Gastrocnemius medialis (tissue), 4 donors: ENCODE measurements around the gene DCAF12. TPM values are rescaled to one million over a fixed set of nuclear protein-coding genes. Genes with fewer than 3 reads are reported as not detected.

Experiments used
- ATAC-seq, 2 donors: fragments of 150-250 bp; one replicate each; pipeline ENCODE4 v1.9.1; 2016
- DNase-seq, 2 donors: peaks; one replicate each; pipeline ENCODE4 v3.0.0-alpha.2; 2019
- H3K27ac ChIP-seq, 4 donors: fragments of 200-600 bp; sonication (generic); 1 replicate in 1 of 4; 2 replicates in 3 of 4; pipeline ENCODE4 v1.5.1; 2016 to 2018; ENCODE audit warnings: mild to moderate bottlenecking in 2 of 4, moderate library complexity in 1 of 4
- H3K27me3 ChIP-seq, 3 donors: fragments of 200-600 bp; sonication (generic) in 2 of 3; 1 replicate in 1 of 3; 2 replicates in 2 of 3; pipeline versions ENCODE4 v1.5.1 to v1.6.0; 2016 to 2019; ENCODE audit warnings: mild to moderate bottlenecking in 1 of 3, moderate library complexity in 1 of 3
- H3K36me3 ChIP-seq, 2 donors: fragments of 200-600 bp; sonication (generic) in 1 of 2; one replicate each; pipeline ENCODE4 v1.5.1; 2017 to 2018
- H3K4me1 ChIP-seq, 2 donors: fragments of 200-600 bp; sonication (generic) in 1 of 2; one replicate each; pipeline ENCODE4 v1.5.1; 2016 to 2017; ENCODE audit warnings: mild to moderate bottlenecking in 2 of 2
- H3K4me3 ChIP-seq, 4 donors: fragments of 200-600 bp; sonication (generic) in 3 of 4; 1 replicate in 1 of 4; 2 replicates in 3 of 4; pipeline ENCODE4 v1.5.1; 2016 to 2019; ENCODE audit warnings: mild to moderate bottlenecking in 2 of 4
- H3K9me3 ChIP-seq, 3 donors: fragments of 200-600 bp; sonication (generic) in 2 of 3; 1 replicate in 1 of 3; 2 replicates in 2 of 3; pipeline ENCODE4 v1.5.1; 2016 to 2019
- POLR2A ChIP-seq, 2 donors: fragments of 450-650 bp; IDR thresholded peaks; one replicate each; pipeline ENCODE4 v1.6.1; 2017; ENCODE audit warnings: antibody characterized with exemption in 2 of 2, mild to moderate bottlenecking in 2 of 2, moderate library complexity in 2 of 2
- in situ Hi-C, 4 donors: fragments of 200-750 bp; cut with MboI; loops; one replicate each; pipeline versions ENCODE4 v1.15.0 to v1.8.0; 2017; ENCODE audit warnings: low sequenced_read_pairs in 4 of 4
- intact Hi-C: fragments of 100-400 bp; cut with DNase I; formaldehyde crosslinking; loops from one replicate; pipeline ENCODE4 v1.15.1; 2023; ENCODE audit warnings: low total_unique reads
- total RNA-seq, 4 donors: library from RNA; depleted of rRNA; stranded (reverse); fragments of >200 nt; gene quantifications; one replicate each; pipeline versions ENCODE4 v1.1.0 to v1.2.3, GENCODE V29; 2016
- TF ChIP-seq, protein P1 (sequence below), 5 experiments: fragments of 450-650 bp in 3 of 5; fragments of 200-600 bp in 2 of 5; sonication (generic) in 2 of 5; IDR thresholded peaks in 4 of 5; conservative IDR thresholded peaks in 1 of 5; 1 replicate in 4 of 5; 2 replicates in 1 of 5; pipeline ENCODE4 v1.5.1; 2016 to 2019; ENCODE audit warnings: antibody characterized with exemption in 5 of 5, mild to moderate bottlenecking in 3 of 5, moderate library complexity in 3 of 5

The DCAF12 gene
- total RNA-seq = 10 to 100 TPM; 19.4 to 33.7 (median 26.7) TPM

DNA sequence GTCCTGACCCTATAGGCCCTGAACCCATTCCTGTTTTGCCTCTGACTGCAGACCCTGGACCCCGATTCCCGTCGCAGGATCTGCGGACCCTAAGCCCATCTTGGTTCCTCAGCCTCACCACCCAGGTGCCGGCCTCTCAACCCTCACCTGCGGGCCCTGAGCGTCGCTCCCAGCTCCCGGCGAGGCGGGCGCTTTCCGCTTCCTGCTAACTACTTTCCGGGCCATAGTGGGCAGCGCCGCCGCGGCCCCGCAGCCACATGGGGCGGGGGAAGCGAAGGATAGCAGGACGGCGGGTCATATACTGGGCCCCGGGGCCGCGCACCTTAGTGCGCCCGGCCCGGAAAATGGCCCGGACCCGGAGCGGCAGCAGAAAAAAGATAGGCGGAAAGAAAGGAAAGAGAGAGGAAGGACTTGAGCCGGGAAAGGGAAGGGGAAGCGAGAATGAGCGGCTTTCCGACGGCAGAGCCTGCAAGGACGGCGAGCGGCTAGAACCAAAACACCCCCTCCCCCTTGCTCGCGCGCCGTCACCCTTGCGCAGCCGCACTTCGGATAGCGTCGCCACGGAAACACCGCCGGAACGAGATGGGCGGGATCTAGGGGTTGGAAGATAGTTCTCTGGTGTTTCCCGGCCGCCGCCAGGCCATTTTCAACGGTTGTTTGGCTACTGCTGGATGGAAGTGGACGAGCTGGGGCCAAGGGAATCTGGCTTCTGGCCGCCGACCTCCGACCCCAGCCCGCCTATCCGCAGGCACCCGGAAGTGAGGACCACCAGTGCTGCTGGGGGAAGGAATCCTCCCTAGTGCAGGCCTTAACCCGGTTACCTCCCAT lies at the start of gene DCAF12:
Gene DCAF12 (minus strand): TSS at position 492 of the 828 bp plus-strand sequence. CDS start 267 bp downstream, at position 225.
- ATAC-seq = peak; percentile 96 to 98
- intact Hi-C loops = loop anchor here (1.0 to 5.0 kb wide), 4 partner anchors 51 to 251 kb away; partner anchors contain the start of genes MYORG and UBAP1
- Histone ChIP-seq H3K4me1 (peaks cover 30 to 31% of the 10 kb centered on the region in 2 donors), H3K36me3 (peaks cover 0 to 12% of the 10 kb centered on the region in 2 donors), H3K27ac (peak within 1 kb of the TSS; percentile 84 to 98 (median 90)), H3K9me3 (no peaks in the 10 kb centered on the region), H3K27me3 (no peaks in the 10 kb centered on the region), H3K4me3 (peak within 1 kb of the TSS; percentile 69 to 99 (median 84))
- DNase-seq = peak; percentile 81 to 86
- TF ChIP-seq, protein P1, sequence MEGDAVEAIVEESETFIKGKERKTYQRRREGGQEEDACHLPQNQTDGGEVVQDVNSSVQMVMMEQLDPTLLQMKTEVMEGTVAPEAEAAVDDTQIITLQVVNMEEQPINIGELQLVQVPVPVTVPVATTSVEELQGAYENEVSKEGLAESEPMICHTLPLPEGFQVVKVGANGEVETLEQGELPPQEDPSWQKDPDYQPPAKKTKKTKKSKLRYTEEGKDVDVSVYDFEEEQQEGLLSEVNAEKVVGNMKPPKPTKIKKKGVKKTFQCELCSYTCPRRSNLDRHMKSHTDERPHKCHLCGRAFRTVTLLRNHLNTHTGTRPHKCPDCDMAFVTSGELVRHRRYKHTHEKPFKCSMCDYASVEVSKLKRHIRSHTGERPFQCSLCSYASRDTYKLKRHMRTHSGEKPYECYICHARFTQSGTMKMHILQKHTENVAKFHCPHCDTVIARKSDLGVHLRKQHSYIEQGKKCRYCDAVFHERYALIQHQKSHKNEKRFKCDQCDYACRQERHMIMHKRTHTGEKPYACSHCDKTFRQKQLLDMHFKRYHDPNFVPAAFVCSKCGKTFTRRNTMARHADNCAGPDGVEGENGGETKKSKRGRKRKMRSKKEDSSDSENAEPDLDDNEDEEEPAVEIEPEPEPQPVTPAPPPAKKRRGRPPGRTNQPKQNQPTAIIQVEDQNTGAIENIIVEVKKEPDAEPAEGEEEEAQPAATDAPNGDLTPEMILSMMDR (IDR thresholded peaks at IDR 0.05 in 4 of 5, conservative IDR thresholded peaks at IDR 0.05 in 1 of 5) = peak in 1 of 5 experiments; percentile 23
- peak; percentile 66 to 80 for TF ChIP-seq POLR2A (IDR thresholded peaks at IDR 0.05)
- in situ Hi-C loops = loop anchor here in 2 of 4 donors (10.0 kb wide), 3 partner anchors 58 to 198 kb away; partner anchors contain the start of genes KIF24 (in 1 of the 2) and NUDT2 (in 1 of the 2)

DNA sequence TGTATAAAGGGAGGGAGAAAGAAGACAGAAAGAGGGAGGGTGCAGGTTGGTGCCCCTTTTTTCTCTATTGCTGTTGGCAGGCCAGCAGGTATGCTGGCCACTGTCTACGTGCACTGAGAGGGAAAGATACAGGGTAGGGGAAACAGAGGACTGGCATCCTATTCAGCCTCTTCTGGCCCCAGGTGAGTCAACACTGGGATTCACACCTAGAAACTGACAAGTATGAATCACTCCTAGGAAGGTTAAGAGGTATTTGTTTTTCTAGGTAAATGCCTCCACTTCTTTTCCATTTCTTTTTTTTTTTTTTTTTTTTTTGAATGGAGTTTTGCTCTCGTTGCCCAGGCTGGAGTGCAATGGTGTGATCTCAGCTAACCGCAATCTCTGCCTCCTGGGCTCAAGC lies 49.6 kb upstream of the DCAF12 start:
- Histone ChIP-seq H3K4me3 (no peak overlapping the region), H3K27ac (no peak overlapping the region), H3K9me3 (no peaks in the 10 kb centered on the region), H3K27me3 (no peaks in the 10 kb centered on the region), H3K4me1 (peaks cover 10 to 15% of the 10 kb centered on the region in 2 donors), H3K36me3 (no peaks in the 10 kb centered on the region)
- in situ Hi-C loops (no loop called here), intact Hi-C loops (loop anchor here (5.0 to 10.0 kb wide), 3 partner anchors 49 to 156 kb away; partner anchors contain the start of genes DCAF12 and UBAP2)
- no peak for ATAC-seq
- TF ChIP-seq, protein P1 (IDR thresholded peaks at IDR 0.05 in 4 of 5, conservative IDR thresholded peaks at IDR 0.05 in 1 of 5) = no peak
- no peak for TF ChIP-seq POLR2A (IDR thresholded peaks at IDR 0.05)
- DNase-seq = no peak

GRCh38 chr9:34171753-34172535 lies 45.4 kb upstream of the DCAF12 start:
- Histone ChIP-seq H3K4me1 (peaks cover 0 to 12% of the 10 kb centered on the region in 2 donors), H3K4me3 (no peak overlapping the region), H3K27ac (no peak overlapping the region), H3K36me3 (no peaks in the 10 kb centered on the region), H3K9me3 (no peaks in the 10 kb centered on the region), H3K27me3 (no peaks in the 10 kb centered on the region)
- in situ Hi-C loops = no loop called here
- intact Hi-C loops = loop anchor here (10.0 kb wide), 1 partner anchor 127 kb away; the partner anchor contains the start of gene UBAP2
- TF ChIP-seq POLR2A (IDR thresholded peaks at IDR 0.05) = no peak
- TF ChIP-seq, protein P1 (IDR thresholded peaks at IDR 0.05 in 4 of 5, conservative IDR thresholded peaks at IDR 0.05 in 1 of 5) = no peak
- ATAC-seq = no peak
- peak in 1 of 2 donors; percentile 25 for DNase-seq

DNA sequence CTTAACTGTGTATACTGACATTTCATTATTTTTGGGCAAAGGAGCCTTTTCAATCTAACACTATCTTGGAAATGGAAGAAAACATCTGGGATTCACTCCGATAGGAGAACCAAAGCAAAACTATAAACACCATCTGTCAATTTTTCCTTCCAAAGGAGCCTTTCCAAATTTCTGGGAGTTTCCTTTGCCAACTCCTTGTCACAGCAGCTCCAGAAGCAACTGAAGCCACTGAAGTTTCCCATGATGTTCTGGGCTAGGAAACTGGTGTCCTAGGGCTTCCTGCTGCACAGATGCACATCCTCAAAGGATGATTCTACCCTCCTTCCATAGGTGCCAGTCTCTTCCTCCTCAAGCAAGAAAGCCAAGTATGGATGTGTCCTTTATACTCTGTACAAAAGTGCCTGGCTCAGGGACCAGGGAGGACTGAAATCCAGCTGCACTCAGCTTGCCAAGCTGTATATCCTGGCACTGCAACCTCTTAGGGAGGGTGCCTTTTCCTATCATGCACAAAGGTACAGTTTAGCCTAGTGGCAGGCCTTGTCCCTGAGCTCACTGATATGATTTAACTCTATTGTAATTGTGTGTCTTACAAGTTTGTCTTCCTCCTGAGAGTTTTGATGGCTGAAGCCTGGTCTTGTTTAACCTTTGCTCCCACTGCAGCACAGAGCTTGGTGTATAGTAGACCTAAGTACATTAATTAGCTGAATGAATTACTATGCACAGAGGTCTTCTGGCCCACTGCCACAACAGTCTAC lies 43.9 kb upstream of the DCAF12 start:
- TF ChIP-seq POLR2A (IDR thresholded peaks at IDR 0.05) = no peak
- TF ChIP-seq, protein P1 (IDR thresholded peaks at IDR 0.05 in 4 of 5, conservative IDR thresholded peaks at IDR 0.05 in 1 of 5) = no peak
- intact Hi-C loops = loop anchor here (10.0 kb wide), 1 partner anchor 126 kb away; the partner anchor contains the start of gene UBAP2

More for the DNA sequence above, 43.9 kb upstream of the DCAF12 start:
- peaks cover 0 to 12% of the 10 kb centered on the region in 2 donors for H3K4me1 ChIP-seq
- H3K36me3 ChIP-seq = no peaks in the 10 kb centered on the region
- H3K27ac ChIP-seq = no peak overlapping the region
- in situ Hi-C loops = no loop called here
- no peak overlapping the region for H3K4me3 ChIP-seq
- DNase-seq = no peak
- peak in 1 of 2 donors; percentile 30 for ATAC-seq
- no peaks in the 10 kb centered on the region for H3K27me3 ChIP-seq
- H3K9me3 ChIP-seq = no peaks in the 10 kb centered on the region
